DOHH2 (cell line): Measurements from ENCODE around the gene CYP11A1.

Source experiments
- CTCF ChIP-seq: fragments of 200-600 bp; sonication (generic); IDR thresholded peaks from one replicate; pipeline ENCODE4 v1.5.1; 2014; ENCODE audit warnings: antibody characterized with exemption, mild to moderate bottlenecking, low read depth, low read length; ENCODE audit not compliant: poor library complexity, severe bottlenecking
- EZH2phosphoT487 ChIP-seq: fragments of 200-600 bp; sonication (generic); IDR thresholded peaks from 2 replicates; pipeline ENCODE4 v1.6.1; 2017; ENCODE audit warnings: borderline replicate concordance, mild to moderate bottlenecking, antibody characterized with exemption, low read length, moderate library complexity, mixed read lengths

DNA sequence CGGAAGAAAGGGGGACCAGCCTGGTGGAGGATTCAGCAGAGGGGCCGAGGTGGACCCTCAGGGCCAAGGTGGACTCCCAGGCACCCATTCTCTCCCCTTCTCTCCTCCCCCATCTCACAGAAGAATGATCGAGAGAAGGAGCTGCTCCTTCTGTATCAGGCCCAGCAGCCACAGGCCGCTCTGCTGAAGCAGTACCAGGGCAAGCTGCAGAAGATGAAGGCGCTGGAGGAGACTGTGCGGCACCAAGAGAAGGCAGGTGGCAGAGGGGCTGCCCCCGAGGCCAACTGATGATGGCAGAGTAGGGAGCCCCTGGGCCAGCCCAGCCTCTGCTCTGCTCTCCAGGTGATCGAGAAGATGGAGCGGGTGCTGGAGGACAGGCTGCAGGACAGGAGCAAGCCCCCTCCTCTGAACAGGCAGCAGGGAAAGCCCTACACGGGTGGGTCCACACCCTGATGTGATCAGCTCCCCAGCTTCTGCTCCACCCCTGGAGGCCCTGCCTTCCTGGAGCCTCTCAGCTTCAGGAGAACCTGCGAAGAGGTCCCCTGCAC, 36.5 kb downstream of the CYP11A1 start:
- no peak for TF ChIP-seq CTCF
- no peak for TF ChIP-seq EZH2phosphoT487
